IMR-90 (cell line): ENCODE data around the gene NPRL2. TPM values are rescaled to one million over a fixed set of nuclear protein-coding genes. Genes with fewer than 3 reads are reported as not detected.

Experiments used
- ATAC-seq: fragments of 200-7000 bp; cut with Tn5 transposase; 2 replicates; pipeline ENCODE4 v1.9.1; 2020; ENCODE audit warnings: low read depth, mild to moderate bottlenecking, moderate library complexity
- BruUV-seq: library from RNA; stranded (reverse); fragments of 400-500 nt; replicated peaks from 2 replicates; lab custom pipeline; 2021; lab: Mats Ljungman, UMichigan
- CTCF ChIA-PET: fragments of 300-600 bp; formaldehyde crosslinking; extraction: SDS; loops from one replicate; lab custom pipeline; 2021; ENCODE audit warnings: antibody characterized with exemption; lab: Yijun Ruan, JAX
- POLR2A ChIA-PET: fragments of 300-600 bp; sonication (Branson Sonifier 250); formaldehyde crosslinking; loops from one replicate; lab custom pipeline; 2022; ENCODE audit warnings: antibody characterized with exemption; ENCODE audit not compliant: unreplicated experiment; lab: Charles Lee
- DNase-seq: peaks from one replicate; pipeline ENCODE4 v3.0.0; 2013
- H2AFZ ChIP-seq: replicated peaks from 2 replicates; pipeline ENCODE3; 2013; ENCODE audit warnings: low read length, mild to moderate bottlenecking; ENCODE audit not compliant: poor library complexity
- H2AK5ac ChIP-seq: 2 replicates; pipeline ENCODE4 v1.6.1; 2013; ENCODE audit warnings: low read depth, low read length, inconsistent platforms
- H2AK9ac ChIP-seq: replicated peaks from 2 replicates; pipeline ENCODE3; 2013; ENCODE audit warnings: mild to moderate bottlenecking, low read depth, low read length, moderate library complexity; ENCODE audit not compliant: poor library complexity
- H2BK120ac ChIP-seq: 2 replicates; pipeline ENCODE4 v1.6.1; 2013; ENCODE audit warnings: low read depth, low read length, inconsistent platforms
- H2BK15ac ChIP-seq: 3 replicates; pipeline ENCODE4 v1.6.1; 2013; ENCODE audit warnings: low read depth, low read length, inconsistent platforms
- H2BK20ac ChIP-seq: 2 replicates; pipeline ENCODE4 v1.6.1; 2013; ENCODE audit warnings: low read depth, mild to moderate bottlenecking, inconsistent platforms, low read length, moderate library complexity
- H2BK5ac ChIP-seq: 2 replicates; pipeline ENCODE4 v1.6.1; 2013; ENCODE audit warnings: mild to moderate bottlenecking, low read depth, low read length, inconsistent platforms; ENCODE audit not compliant: poor library complexity, severe bottlenecking
- H3K14ac ChIP-seq: replicated peaks from 2 replicates; pipeline ENCODE4 v1.6.1; 2013; ENCODE audit warnings: low read depth, low read length, inconsistent platforms
- H3K18ac ChIP-seq: 2 replicates; pipeline ENCODE4 v1.6.1; 2013; ENCODE audit warnings: low read depth, low read length, control low read depth
- H3K23ac ChIP-seq: 2 replicates; pipeline ENCODE4 v1.6.1; 2013; ENCODE audit warnings: low read depth, low read length, inconsistent platforms
- H3K27ac ChIP-seq: 2 replicates; pipeline ENCODE4 v1.5.1; 2013; ENCODE audit warnings: mild to moderate bottlenecking, control low read depth, low read length; ENCODE audit not compliant: insufficient read depth
- H3K27me3 ChIP-seq: 2 replicates; pipeline ENCODE4 v1.6.1; 2013; ENCODE audit warnings: low read length; ENCODE audit not compliant: control insufficient read depth, insufficient read depth
- H3K36me3 ChIP-seq: 2 replicates; pipeline ENCODE4 v1.6.1; 2013; ENCODE audit warnings: low read length, mixed read lengths; ENCODE audit not compliant: control insufficient read depth, insufficient read depth
- H3K4ac ChIP-seq: 2 replicates; pipeline ENCODE4 v1.6.1; 2013; ENCODE audit warnings: low read depth, low read length, inconsistent platforms
- H3K4me1 ChIP-seq: 2 replicates; pipeline ENCODE4 v1.6.1; 2013; ENCODE audit warnings: low read length, mixed read lengths; ENCODE audit not compliant: control insufficient read depth, insufficient read depth
- H3K4me2 ChIP-seq: 2 replicates; pipeline ENCODE4 v1.6.1; 2013; ENCODE audit warnings: low read depth, mild to moderate bottlenecking, control low read depth, low read length, moderate library complexity
- H3K4me3 ChIP-seq: 2 replicates; pipeline ENCODE4 v1.5.1; 2013; ENCODE audit warnings: low read depth, mild to moderate bottlenecking, control low read depth, low read length, moderate library complexity; ENCODE audit not compliant: insufficient read depth
- H3K56ac ChIP-seq: 2 replicates; pipeline ENCODE4 v1.6.1; 2013; ENCODE audit warnings: low read length, inconsistent platforms; ENCODE audit not compliant: insufficient read depth; ENCODE audit errors: extremely low read depth
- H3K79me1 ChIP-seq, 2 experiments: 2 replicates each; pipeline ENCODE4 v1.6.1; 2013; ENCODE audit warnings: low read length in 2 of 2, inconsistent platforms in 1 of 2, low read depth in 1 of 2
- H3K9ac ChIP-seq: 2 replicates; pipeline ENCODE4 v1.6.1; 2013; ENCODE audit warnings: low read depth, low read length, control low read depth
- H3K9me1 ChIP-seq: 2 replicates; pipeline ENCODE4 v1.6.1; 2013; ENCODE audit warnings: low read length, inconsistent platforms; ENCODE audit not compliant: insufficient read depth
- H3K9me3 ChIP-seq: 2 replicates; pipeline ENCODE4 v1.6.1; 2013; ENCODE audit warnings: low read length; ENCODE audit not compliant: control insufficient read depth, insufficient read depth
- H4K20me1 ChIP-seq: 2 replicates; pipeline ENCODE4 v1.6.1; 2013; ENCODE audit warnings: low read length, inconsistent platforms; ENCODE audit not compliant: insufficient read depth
- H4K5ac ChIP-seq: 2 replicates; pipeline ENCODE4 v1.6.1; 2013; ENCODE audit warnings: mild to moderate bottlenecking, low read depth, low read length, control low read depth
- H4K8ac ChIP-seq, 2 experiments: 2 replicates each; pipeline ENCODE4 v1.6.1; 2013; ENCODE audit warnings: low read depth in 2 of 2, low read length in 2 of 2, control low read depth in 1 of 2, inconsistent platforms in 1 of 2
- H4K91ac ChIP-seq: 2 replicates; pipeline ENCODE4 v1.6.1; 2013; ENCODE audit warnings: low read depth, low read length, inconsistent platforms; ENCODE audit not compliant: insufficient read depth
- POLR2A ChIP-seq: IDR thresholded peaks from 2 replicates; pipeline ENCODE4 v1.6.1; 2012; ENCODE audit warnings: mild to moderate bottlenecking, low read depth, low read length
- USF2 ChIP-seq: fragments of 150-350 bp; IDR thresholded peaks from 2 replicates; pipeline ENCODE4 v1.6.1; 2017; ENCODE audit warnings: mild to moderate bottlenecking, antibody characterized with exemption, low read length, low read depth
- WGBS, 2 experiments: methylation state at CpG; one replicate each; pipeline versions ENCODE4 v1.1.5 to v1.1.7; 2013; ENCODE audit warnings: missing lambda C conversion rate in 2 of 2; ENCODE audit not compliant: insufficient read length in 1 of 2; ENCODE audit errors: extremely low coverage in 2 of 2; 5-methylcytosine and 5-hydroxymethylcytosine counted together
- dilution Hi-C: fragments of 300-500 bp; cut with HindIII; formaldehyde crosslinking; loops from one replicate; pipeline ENCODE4 v1.14.3; 2018; ENCODE audit warnings: low sequenced_read_pairs; ENCODE audit not compliant: unreplicated experiment
- in situ Hi-C: fragments of 300-500 bp; cut with MboI; formaldehyde crosslinking; loops from 3 replicates; pipeline ENCODE4 v1.14.3; 2019; ENCODE audit warnings: low sequenced_read_pairs, inconsistent platforms, mixed read lengths
- intact Hi-C: fragments of 100-400 bp; cut with micrococcal nuclease; formaldehyde crosslinking; loops from 2 replicates; pipeline ENCODE4 v1.10.0; 2022
- polyA plus RNA-seq, 3 experiments: library from polyadenylated mRNA; depleted of rRNA; stranded (reverse); fragments of >200 nt; gene quantifications; 2 replicates each; pipeline ENCODE4 v1.2.3, GENCODE V29; 2012; ENCODE audit warnings: low replicate concordance in 1 of 3
- total RNA-seq: library from RNA; depleted of rRNA; stranded (reverse); fragments of >200 nt; gene quantifications from 2 replicates; pipeline ENCODE4 v1.2.3, GENCODE V29; 2012

NPRL2 gene
- total and polyA plus RNA-seq, 2 of the 4 experiments (the other 2 are of a cell fraction) = 38.3 to 38.7 TPM

- TF ChIP-seq POLR2A = no peak
- no peak for TF ChIP-seq USF2
- H3K14ac ChIP-seq = no peak overlapping the region
- no peaks in the 10 kb centered on the region for H3K9me3 ChIP-seq
- in situ Hi-C loops = no loop called here
- no peak overlapping the region for H3K27ac ChIP-seq
- H2BK120ac ChIP-seq = no peak overlapping the region
- WGBS, 2 experiments = 14% methylated on average over 3 of the region's 4 CpGs; no CpG with 5 or more reads in 1 of the 2 experiments
- no peak overlapping the region for H3K4me2 ChIP-seq
- H2BK5ac ChIP-seq = no peak overlapping the region
- 0 out of 2 replicates have a peak overlapping the region, but pooled peaks have one; percentile 43 for H2AK5ac ChIP-seq
- H3K36me3 ChIP-seq = peaks cover 21% of the 10 kb centered on the region
- H3K9me1 ChIP-seq = peaks cover 8% of the 10 kb centered on the region
- H2BK20ac ChIP-seq = no peak overlapping the region
- ATAC-seq = no peak
- H3K9ac ChIP-seq = no peak overlapping the region
- H2AK9ac ChIP-seq = peak overlapping the region; percentile 26
- H4K20me1 ChIP-seq = peaks cover 12% of the 10 kb centered on the region; the same call in 1 of the 2 replicates
- no peak overlapping the region for H3K56ac ChIP-seq
- ChIA-PET CTCF (no interaction called here), POLR2A (no interaction called here)
- no peak overlapping the region for H3K4me3 ChIP-seq
- BruUV-seq = no TSS peak
- no peak overlapping the region for H2AFZ ChIP-seq
- H4K91ac ChIP-seq = no peak overlapping the region
- intact Hi-C loops = loop anchor here (5.0 kb wide), 1 partner anchor 61 kb away; no protein-coding TSS in a partner anchor
- H2BK15ac ChIP-seq = no peak overlapping the region
- H3K27me3 ChIP-seq = no peaks in the 10 kb centered on the region
- H3K4ac ChIP-seq = no peak overlapping the region
- no peak overlapping the region for H4K8ac ChIP-seq
- DNase-seq = no peak
- no peak overlapping the region for H4K5ac ChIP-seq
- peaks cover 26% of the 10 kb centered on the region for H3K4me1 ChIP-seq
- H3K18ac ChIP-seq = no peak overlapping the region
- H3K23ac ChIP-seq = no peak overlapping the region
- dilution Hi-C loops = no loop called here
- peaks cover 28 to 57% of the 10 kb centered on the region in 2 experiments for H3K79me1 ChIP-seq
Observed at GRCh38 chr3:50323092-50323600, 27.4 kb downstream of the NPRL2 start.
